ENCODE results near the gene SECTM1.

SECTM1 gene

GRCh38 chr17:82329683-82330321, 3.8 kb downstream of the SECTM1 start:
- peak overlapping the region in 2 of 3 experiments; percentile 65 to 75 for H3K27ac Mint-ChIP-seq
- peaks cover 38% of the 10 kb centered on the region for H3K27me3 Mint-ChIP-seq (ENCODE audit: low read depth)
- no peaks in the 10 kb centered on the region for H3K36me3 Mint-ChIP-seq (ENCODE audit: low read depth)
- no peaks in the 10 kb centered on the region for H3K9me3 Mint-ChIP-seq
- H3K4me3 Mint-ChIP-seq = no peak overlapping the region
- TF ChIP-seq, protein P1, sequence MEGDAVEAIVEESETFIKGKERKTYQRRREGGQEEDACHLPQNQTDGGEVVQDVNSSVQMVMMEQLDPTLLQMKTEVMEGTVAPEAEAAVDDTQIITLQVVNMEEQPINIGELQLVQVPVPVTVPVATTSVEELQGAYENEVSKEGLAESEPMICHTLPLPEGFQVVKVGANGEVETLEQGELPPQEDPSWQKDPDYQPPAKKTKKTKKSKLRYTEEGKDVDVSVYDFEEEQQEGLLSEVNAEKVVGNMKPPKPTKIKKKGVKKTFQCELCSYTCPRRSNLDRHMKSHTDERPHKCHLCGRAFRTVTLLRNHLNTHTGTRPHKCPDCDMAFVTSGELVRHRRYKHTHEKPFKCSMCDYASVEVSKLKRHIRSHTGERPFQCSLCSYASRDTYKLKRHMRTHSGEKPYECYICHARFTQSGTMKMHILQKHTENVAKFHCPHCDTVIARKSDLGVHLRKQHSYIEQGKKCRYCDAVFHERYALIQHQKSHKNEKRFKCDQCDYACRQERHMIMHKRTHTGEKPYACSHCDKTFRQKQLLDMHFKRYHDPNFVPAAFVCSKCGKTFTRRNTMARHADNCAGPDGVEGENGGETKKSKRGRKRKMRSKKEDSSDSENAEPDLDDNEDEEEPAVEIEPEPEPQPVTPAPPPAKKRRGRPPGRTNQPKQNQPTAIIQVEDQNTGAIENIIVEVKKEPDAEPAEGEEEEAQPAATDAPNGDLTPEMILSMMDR (IDR thresholded peaks at IDR 0.05; ENCODE audit: unreplicated experiment in 3 of 3) = no peak
- peaks cover 23% of the 10 kb centered on the region for H3K4me1 Mint-ChIP-seq

DNA sequence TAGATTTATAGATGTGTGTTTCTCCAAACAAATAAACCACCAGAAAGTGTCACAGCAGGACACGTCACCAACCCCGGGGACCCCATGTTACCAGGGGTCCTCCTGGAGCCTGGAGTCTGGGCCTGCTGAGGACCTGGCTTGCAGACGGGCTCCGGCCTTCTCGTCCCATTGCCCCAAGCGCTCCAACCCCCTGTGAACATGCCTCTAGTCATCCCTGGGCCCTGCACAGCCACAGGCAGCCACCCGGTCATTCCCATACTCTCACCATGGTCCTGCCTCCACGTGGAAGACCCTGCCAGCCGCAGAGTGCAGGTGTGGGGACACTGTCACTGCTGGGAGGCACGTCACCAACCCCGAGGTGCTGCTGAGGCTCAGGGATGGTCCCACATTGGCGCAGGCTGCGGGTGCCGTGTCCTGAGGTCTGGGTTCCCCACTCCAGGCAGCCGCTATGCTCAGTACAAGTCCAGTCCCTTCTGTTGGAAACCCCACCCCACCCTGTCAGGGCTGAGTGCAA, 4.5 kb downstream of the SECTM1 start:
- no peaks in the 10 kb centered on the region for H3K9me3 Mint-ChIP-seq

GRCh38 chr17:82328141-82328993, 5.2 kb downstream of the SECTM1 start:
- Mint-ChIP-seq H3K4me1 (peaks cover 25% of the 10 kb centered on the region), H3K36me3 (ENCODE audit: low read depth) (no peaks in the 10 kb centered on the region), H3K9me3 (no peaks in the 10 kb centered on the region), H3K4me3 (no peak overlapping the region), H3K27me3 (ENCODE audit: low read depth) (peaks cover 39% of the 10 kb centered on the region), H3K27ac (peak overlapping the region in 2 of 3 experiments; percentile 42 to 65)
- TF ChIP-seq, protein P1 (IDR thresholded peaks at IDR 0.05; ENCODE audit: unreplicated experiment in 3 of 3) = no peak

More for the DNA sequence above, 4.5 kb downstream of the SECTM1 start:
- Mint-ChIP-seq H3K4me1 (peaks cover 25% of the 10 kb centered on the region), H3K4me3 (no peak overlapping the region), H3K27ac (peak overlapping the region in 2 of 3 experiments; percentile 42 to 65), H3K36me3 (ENCODE audit: low read depth) (no peaks in the 10 kb centered on the region), H3K27me3 (ENCODE audit: low read depth) (peaks cover 39% of the 10 kb centered on the region)
- TF ChIP-seq, protein P1 (IDR thresholded peaks at IDR 0.05; ENCODE audit: unreplicated experiment in 3 of 3) = no peak

DNA sequence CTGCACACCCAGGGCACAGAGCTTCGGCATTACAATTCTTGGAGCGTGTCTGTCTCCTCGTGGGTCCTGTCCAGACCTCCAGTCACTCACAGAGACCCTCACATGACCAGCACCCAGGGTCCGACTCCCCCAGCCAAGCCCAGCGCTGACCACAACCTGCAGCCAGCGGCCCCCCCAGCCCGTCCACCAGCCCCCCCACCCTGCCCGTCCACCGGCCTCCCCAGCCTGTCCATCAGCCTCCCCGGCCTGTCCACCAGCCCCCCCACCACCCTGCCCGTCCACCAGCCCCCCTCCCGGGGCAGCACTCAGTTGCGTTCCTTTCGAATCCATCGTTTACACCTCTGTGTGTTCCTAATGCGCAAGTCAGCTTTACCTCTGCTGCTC, 5.8 kb downstream of the SECTM1 start:
- no peaks in the 10 kb centered on the region for H3K36me3 Mint-ChIP-seq (ENCODE audit: low read depth)
- peaks cover 35% of the 10 kb centered on the region for H3K27me3 Mint-ChIP-seq (ENCODE audit: low read depth)
- H3K4me1 Mint-ChIP-seq = peaks cover 22% of the 10 kb centered on the region
- H3K9me3 Mint-ChIP-seq = no peaks in the 10 kb centered on the region
- peak overlapping the region in 1 of 3 experiments; percentile 70 for H3K27ac Mint-ChIP-seq
- peak overlapping the region in 1 of 3 experiments; percentile 17 for H3K4me3 Mint-ChIP-seq
- TF ChIP-seq, protein P1 (IDR thresholded peaks at IDR 0.05; ENCODE audit: unreplicated experiment in 3 of 3) = no peak

DNA sequence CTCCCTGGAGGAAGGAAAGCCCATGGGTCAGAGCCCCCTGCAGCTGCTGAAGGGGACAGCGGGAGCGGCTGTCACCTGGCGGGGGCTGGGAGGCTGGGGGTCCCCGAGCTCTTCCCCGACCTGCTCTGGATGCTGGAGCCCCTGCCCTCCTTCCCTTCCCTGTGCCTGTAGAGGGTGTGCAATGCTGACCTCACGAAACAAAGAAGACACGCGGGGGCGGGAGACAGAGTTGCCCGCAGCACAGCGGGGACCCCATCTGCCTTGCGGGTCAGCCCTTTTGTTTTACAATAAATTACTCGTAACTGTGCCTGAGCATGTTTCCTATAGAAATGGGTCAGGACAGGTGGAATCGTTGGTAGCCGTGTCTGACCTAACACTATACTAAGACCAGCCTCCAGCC, 6.3 kb downstream of the SECTM1 start:
- Mint-ChIP-seq H3K27ac (peak overlapping the region in 1 of 3 experiments; percentile 70), H3K36me3 (ENCODE audit: low read depth) (no peaks in the 10 kb centered on the region), H3K27me3 (ENCODE audit: low read depth) (peaks cover 33% of the 10 kb centered on the region), H3K4me3 (peak overlapping the region in 1 of 3 experiments; percentile 17), H3K9me3 (no peaks in the 10 kb centered on the region), H3K4me1 (peaks cover 19% of the 10 kb centered on the region)
- TF ChIP-seq, protein P1 (IDR thresholded peaks at IDR 0.05; ENCODE audit: unreplicated experiment in 3 of 3) = no peak

Data from nephron (organoid).